K562 (cell line): Measurements from ENCODE around the gene SEZ6L.

Source experiments
- CTCF ChIP-seq, 3 experiments: IDR thresholded peaks in 2 of 3; conservative IDR thresholded peaks in 1 of 3; 2 replicates each; pipeline ENCODE4 v1.5.1; 2011 to 2012; ENCODE audit warnings: low read length in 3 of 3, mild to moderate bottlenecking in 3 of 3, control low read depth in 2 of 3, improper control_type of control experiment in 1 of 3, inconsistent platforms in 1 of 3, low read depth in 1 of 3, mixed read lengths in 1 of 3, moderate library complexity in 1 of 3; ENCODE audit not compliant: insufficient read depth in 2 of 3
- USF2 ChIP-seq: sonication (generic); formaldehyde crosslinking; IDR thresholded peaks from 2 replicates; pipeline ENCODE4 v1.5.0; 2020; ENCODE audit warnings: missing genetic modification reagents

GRCh38 chr22:26374391-26375026, 205.2 kb downstream of the SEZ6L start:
- TF ChIP-seq CTCF (IDR thresholded peaks at IDR 0.05 in 2 of 3, conservative IDR thresholded peaks at IDR 0.05 in 1 of 3; ENCODE audit: insufficient read depth in 2 of 3, low read depth in 1 of 3, low read length in 3 of 3) (no peak), USF2 (CRISPR knock-in tag) (no peak)
